Pulmonary artery endothelial cell (primary cell): Measurements from ENCODE around the gene MAT2B. TPM values are rescaled to one million over a fixed set of nuclear protein-coding genes. Genes with fewer than 3 reads are reported as not detected.

Experiments
- DNase-seq: peaks from one replicate; pipeline ENCODE4 v3.0.0-alpha.2; 2011; ENCODE audit warnings: low read depth, low spot score
- total RNA-seq: library from RNA; depleted of rRNA; stranded (reverse); fragments of >200 nt; gene quantifications from 2 replicates; pipeline ENCODE4 v1.2.3, GENCODE V29; 2014

MAT2B gene
- 97.7 and 156 TPM in 2 replicates for total RNA-seq

- DNase-seq = peak; percentile 85
Measured at GRCh38 chr5:163505368-163506094, at the start of gene MAT2B. MAT2B (plus strand) TSS chr5:163505619; CDS start chr5:163505687, 68 bp downstream.

DNA sequence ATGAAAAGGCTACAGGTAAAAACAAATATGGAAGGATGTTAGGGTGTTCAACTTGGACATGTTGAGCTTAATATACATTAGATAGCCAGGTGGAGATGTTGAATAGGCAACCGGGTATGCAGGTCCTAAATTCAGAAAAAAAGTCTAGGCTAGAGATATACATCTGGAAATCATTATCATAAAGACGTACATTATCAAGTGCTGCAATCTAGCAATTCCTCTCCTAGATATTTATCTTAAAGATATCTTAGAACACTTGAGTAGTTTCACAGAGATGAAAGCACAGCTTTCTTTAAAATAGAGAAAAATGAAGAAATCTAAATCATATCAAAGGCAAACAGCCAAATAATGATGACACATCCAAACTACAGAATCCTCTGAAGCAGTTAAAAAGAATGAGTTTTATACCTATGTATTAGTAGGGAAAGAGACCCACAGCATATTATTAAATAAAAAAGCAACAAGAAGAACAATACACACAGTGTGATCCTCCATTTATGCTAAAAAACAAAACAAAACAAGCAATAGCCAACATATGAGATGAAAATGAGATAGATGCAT is 49.3 kb upstream of the MAT2B start:
- DNase-seq = no peak

DNA sequence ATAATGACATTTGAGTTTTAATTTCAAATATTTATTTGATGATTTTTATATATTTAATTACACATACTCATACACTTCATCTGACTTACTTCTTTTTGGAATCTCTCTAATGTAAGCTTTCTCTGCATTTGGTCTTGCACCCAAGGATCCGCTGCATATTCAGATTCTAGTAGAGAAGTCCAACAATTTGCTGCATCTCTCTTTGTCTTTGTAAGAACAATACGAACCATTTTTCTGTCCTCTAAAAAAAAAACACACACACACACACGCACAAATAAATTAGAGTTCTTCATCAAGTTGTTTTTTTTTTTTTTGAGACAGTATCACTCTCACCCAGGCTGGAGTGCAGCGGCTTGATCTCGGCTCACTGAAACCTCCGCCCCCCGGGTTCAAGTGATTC is 48.6 kb upstream of the MAT2B start:
- no peak for DNase-seq

- DNase-seq = no peak
Measured at GRCh38 chr5:163458778-163459385, 46.5 kb upstream of the MAT2B start.

DNA sequence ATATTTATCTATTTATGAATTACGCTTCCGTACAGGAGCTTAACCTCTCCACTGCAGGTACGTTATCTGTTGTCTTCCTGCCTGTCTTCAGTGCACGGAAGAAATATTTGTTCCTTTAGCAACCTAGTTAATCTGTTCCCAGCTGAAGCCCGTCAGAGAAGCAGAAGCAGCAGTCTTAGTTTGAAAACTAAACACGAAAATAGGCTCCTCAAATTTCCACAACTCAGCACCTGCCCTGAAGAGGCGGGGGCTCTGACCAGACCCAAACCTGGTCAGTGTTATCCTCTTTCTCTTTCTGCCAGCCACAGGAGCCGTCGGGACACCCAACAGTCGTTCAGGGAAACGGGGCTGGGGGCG is 46.0 kb upstream of the MAT2B start:
- DNase-seq = no peak

DNA sequence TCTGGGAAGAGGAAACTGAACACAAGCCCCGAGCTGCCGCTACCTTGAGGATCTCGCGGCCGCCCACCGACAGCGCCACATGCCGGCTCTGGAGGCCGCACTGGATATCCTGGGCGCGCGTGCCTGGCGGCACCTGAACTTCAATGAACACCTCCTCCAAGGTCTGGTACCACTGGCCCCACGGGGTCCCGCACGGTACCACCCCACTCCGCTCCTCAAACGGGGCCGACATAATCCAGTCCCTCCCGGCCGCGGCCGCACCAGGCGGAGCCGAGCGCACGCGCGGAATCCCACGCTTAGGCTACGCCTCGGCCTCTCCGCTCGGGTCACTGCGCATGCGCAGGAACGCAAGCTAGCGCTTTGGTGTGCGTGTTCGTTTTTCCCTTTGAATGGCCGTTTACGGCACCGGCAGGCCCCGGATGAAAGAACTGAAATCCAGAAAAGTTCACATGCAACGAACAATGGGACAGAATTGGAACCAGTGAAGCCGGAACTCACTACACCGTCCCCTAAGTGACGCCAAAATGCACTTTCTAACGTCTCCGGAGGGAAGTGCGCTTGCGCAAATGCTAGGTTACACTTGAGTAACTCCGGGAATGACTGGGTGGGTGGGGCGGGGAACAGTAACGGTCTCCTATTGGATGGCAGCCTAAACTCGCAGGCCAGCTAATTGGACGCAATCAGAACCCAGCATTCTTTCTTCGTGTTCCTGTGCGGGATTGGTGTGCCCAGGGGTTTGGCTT is 45.4 kb upstream of the MAT2B start, which contains the start of gene NUDCD2:
Gene NUDCD2 (minus strand): TSS at position 284 of the 743 bp plus-strand sequence. CDS start 52 bp downstream, at position 232.
- peak; percentile 97 for DNase-seq

GRCh38 chr5:163460562-163461171 is 44.8 kb upstream of the MAT2B start, which contains the start of gene HMMR:
HMMR (plus strand) TSS chr5:163460632; CDS start chr5:163460693, 61 bp downstream.
- no peak for DNase-seq

DNA sequence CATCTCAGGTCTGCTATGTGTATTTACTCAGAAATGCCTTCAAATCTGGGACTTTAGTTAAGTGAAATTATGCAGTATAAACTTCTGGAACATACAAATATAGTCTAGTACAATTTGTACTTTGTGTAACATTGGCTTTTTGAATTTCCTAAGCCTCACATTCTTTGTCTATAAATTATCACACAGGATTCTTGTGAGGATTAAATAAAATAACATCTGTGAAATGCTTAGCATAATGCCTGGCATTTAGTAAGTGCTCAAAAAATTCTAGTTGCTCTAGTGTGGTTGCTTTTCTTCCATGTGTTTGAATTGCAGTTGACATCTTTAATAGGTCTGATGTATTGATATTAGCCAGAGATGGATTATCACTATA is 42.4 kb upstream of the MAT2B start:
- no peak for DNase-seq

DNA sequence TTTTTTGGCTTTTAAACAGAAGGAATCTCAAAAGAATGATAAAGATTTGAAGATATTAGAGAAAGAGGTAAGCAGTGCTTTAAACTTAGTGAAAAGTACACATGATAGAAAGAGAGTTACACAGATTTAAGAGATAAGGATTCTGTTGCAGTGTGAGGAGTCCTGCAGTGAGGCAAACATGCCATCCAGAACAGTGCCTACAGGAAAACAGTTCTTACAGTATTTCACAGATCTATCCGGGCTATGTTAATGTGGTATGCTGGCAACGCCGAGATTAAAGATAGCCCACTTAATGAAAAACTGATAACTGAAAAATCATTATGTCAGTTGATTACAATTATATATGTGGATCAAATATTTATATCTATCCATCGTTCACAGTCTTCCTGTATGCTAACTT is 37.7 kb upstream of the MAT2B start:
- no peak for DNase-seq

DNA sequence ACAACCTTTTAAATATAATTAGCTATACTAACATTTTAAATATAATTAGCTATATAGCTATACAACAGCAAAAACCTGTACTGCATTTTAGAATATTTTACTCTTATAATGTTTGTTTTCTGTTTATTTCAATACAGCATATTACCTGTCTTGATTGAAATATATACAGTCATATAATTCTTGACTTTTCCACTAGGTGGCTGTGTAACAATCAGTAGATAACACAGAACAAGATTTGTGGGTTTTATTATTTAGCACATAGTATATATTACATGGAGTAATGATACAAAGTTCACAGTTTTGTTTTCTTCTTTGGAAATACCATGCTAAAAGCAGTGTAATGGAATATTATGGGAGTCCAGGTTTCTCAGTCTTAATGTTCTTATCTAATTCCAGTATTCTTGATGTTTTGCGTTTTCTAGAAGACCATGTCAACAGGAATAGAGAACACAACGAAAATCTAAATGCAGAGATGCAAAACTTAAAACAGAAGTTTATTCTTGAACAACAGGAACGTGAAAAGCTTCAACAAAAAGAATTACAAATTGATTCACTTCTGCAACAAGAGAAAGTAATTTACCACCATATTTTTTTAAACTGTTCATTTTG is 31.7 kb upstream of the MAT2B start:
- no peak for DNase-seq

GRCh38 chr5:163475411-163475810 is 30.0 kb upstream of the MAT2B start:
- DNase-seq = no peak

GRCh38 chr5:163478126-163478981 is 27.1 kb upstream of the MAT2B start:
- no peak for DNase-seq

DNA sequence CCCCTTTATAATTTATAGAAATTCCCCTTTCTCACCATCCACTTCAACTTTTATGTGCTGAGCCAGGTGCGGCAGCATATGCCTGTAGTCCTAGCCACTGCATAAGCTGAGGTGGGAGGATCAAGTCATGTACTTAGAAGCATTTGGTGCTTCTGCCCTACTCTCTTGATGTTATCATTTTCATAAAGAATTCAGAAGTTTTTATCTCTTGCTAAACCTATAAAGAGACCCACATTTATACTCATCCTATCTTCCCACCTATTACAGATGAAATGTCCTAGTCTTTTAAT is 26.5 kb upstream of the MAT2B start:
- no peak for DNase-seq

DNA sequence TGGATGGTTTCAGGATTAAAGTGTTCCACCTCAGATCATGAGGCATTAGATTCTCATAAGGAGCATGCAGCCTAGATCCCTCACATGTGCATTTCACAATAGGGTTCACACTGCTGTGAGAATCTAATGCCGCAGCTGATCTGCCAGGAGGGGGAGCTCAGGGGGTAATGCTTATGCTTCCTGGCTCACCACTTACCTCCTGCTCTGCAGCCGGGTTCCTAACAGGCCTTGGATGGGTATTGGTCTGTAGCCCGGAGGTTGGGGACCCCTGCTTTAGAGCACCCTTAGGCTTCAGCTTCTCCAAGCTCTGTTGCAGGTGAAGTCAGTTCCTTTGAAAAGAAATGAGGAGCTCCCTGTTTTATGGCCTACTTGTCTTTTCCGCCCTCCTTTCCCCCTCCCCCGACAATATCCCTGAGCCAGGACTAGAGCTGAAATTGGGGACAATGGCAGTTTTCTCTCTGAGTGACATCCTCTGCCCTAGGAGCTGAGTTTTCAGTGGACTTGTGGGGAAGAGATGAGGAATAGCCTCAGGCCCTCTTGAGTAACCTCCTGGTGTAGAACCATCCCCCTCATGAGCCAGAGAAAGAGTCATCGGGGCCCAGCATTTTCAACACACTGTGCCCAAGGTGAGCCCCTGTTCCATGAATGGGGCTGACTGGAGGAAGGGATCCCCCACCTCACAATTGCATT is 16.2 kb upstream of the MAT2B start:
- DNase-seq = no peak

GRCh38 chr5:163489745-163490075 is 15.7 kb upstream of the MAT2B start:
- DNase-seq = no peak

DNA sequence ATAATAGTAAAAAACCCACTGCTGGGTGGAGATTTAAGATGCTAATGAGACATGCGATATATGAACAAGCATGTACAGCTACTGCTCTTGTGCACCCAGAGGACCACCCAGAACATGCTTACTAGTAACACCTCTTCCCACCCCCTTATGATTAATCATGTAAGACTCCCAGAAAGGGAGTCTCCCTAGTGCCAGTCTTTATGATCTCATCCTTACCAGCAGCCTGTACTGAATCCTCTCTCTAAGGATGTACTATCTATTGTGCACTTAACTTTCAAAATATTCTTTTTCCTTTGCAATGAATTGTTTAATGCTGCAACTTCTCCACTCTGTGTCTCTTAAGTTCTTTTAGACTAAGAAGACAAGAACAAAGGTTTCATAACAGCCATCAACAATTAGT is 9.1 kb upstream of the MAT2B start:
- no peak for DNase-seq

DNA sequence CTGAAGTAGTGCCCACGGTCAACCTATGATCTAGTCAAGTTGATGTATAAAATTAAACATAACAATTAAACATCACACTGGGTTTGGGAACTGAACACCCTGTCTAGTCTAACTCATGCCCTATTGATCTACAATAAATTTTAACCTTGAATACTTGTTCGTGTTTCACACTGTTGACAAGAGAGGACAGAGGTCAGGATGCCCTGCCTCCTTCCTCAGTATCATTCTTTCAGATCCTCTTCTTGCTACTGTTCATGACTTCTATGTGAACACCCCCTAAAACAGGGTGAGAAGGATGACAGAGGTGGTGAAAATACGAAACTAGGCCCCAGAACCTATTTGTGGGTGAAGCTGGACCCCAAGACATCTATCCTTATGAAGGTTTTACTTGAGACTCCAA is 8.1 kb upstream of the MAT2B start:
- DNase-seq = no peak

GRCh38 chr5:163498886-163499285 is 6.5 kb upstream of the MAT2B start:
- no peak for DNase-seq

- no peak for DNase-seq
Measured at GRCh38 chr5:163502521-163502920, 2.9 kb upstream of the MAT2B start.
